Measurements from ENCODE around the gene HSFX1.
"Not testable (repeated sequence)": the region's sequence is repeated elsewhere in the genome, so short reads cannot be mapped to it uniquely, and the experiment has no call there.

DNA sequence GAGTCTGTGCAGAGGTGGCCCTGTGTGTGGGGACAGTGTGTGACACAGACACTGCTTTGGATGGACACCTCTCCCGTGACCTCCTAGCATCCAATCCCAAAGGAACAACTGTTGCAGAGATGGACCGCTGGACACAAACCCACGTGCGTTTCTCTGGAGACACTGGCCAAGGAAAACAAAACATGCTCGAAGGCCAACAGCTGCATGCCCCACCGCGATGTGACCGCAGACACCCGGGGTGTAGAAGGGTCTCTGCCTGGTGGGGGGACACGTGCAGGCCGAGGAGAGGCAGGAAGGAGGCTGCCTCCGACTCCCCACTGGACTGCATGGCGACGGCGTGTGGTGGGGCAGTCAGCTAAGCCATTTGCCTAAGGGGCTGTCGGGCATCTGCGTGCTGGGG is at the start of gene HSFX1:
- TF ChIP-seq, protein P1, sequence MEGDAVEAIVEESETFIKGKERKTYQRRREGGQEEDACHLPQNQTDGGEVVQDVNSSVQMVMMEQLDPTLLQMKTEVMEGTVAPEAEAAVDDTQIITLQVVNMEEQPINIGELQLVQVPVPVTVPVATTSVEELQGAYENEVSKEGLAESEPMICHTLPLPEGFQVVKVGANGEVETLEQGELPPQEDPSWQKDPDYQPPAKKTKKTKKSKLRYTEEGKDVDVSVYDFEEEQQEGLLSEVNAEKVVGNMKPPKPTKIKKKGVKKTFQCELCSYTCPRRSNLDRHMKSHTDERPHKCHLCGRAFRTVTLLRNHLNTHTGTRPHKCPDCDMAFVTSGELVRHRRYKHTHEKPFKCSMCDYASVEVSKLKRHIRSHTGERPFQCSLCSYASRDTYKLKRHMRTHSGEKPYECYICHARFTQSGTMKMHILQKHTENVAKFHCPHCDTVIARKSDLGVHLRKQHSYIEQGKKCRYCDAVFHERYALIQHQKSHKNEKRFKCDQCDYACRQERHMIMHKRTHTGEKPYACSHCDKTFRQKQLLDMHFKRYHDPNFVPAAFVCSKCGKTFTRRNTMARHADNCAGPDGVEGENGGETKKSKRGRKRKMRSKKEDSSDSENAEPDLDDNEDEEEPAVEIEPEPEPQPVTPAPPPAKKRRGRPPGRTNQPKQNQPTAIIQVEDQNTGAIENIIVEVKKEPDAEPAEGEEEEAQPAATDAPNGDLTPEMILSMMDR (IDR thresholded peaks at IDR 0.05) = not testable (repeated sequence)
- not testable (repeated sequence) for TF ChIP-seq POLR2A (IDR thresholded peaks at IDR 0.05)
